GM12878 (cell line): ENCODE measurements around the gene KNSTRN. TPM values are rescaled to one million over a fixed set of nuclear protein-coding genes. Genes with fewer than 3 reads are reported as not detected.

Source experiments
- ATAC-seq: fragments of 200-7000 bp; cut with Tn5 transposase; 3 replicates; pipeline ENCODE4 v1.9.1; 2020; ENCODE audit warnings: mild to moderate bottlenecking, moderate library complexity
- BruUV-seq: library from RNA; stranded (reverse); fragments of 400-500 nt; replicated peaks from 2 replicates; lab custom pipeline; 2021; lab: Mats Ljungman, UMichigan
- CTCF ChIA-PET: fragments of 300-600 bp; sonication (Branson Sonifier 250); formaldehyde crosslinking; extraction: SDS; loops from one replicate; lab custom pipeline; 2021; ENCODE audit warnings: inconsistent platforms; lab: Yijun Ruan, JAX
- POLR2A ChIA-PET: fragments of 350-600 bp; formaldehyde crosslinking; extraction: SDS; loops from one replicate; lab custom pipeline; 2021; ENCODE audit warnings: inconsistent platforms; lab: Charles Lee
- RAD21 ChIA-PET: fragments of 300-600 bp; sonication (Branson Sonifier 250); formaldehyde crosslinking; loops from one replicate; lab custom pipeline; 2023; ENCODE audit warnings: antibody characterized with exemption; ENCODE audit not compliant: unreplicated experiment; lab: Charles Lee
- SMC1A ChIA-PET: fragments of 300-600 bp; sonication (Branson Sonifier 250); formaldehyde crosslinking; loops from one replicate; lab custom pipeline; 2023; ENCODE audit not compliant: unreplicated experiment, uncharacterized antibody; lab: Charles Lee
- DNase-seq: peaks from one replicate; pipeline ENCODE4 v3.0.0-alpha.2; 2011; ENCODE audit warnings: low read depth, low spot score
- FAIRE-seq: peaks from 3 replicates; lab custom pipeline; 2011; peaks lifted over from hg19 to GRCh38; lab: Jason Lieb, UNC
- H2AFZ ChIP-seq: 2 replicates; pipeline ENCODE4 v1.6.0; 2011; ENCODE audit warnings: low read depth, low read length, control low read depth; ENCODE audit not compliant: control insufficient read depth
- H3K27ac ChIP-seq: 2 replicates; pipeline ENCODE4 v1.5.1; 2011; ENCODE audit warnings: control low read depth; ENCODE audit not compliant: control insufficient read depth, insufficient read depth
- H3K27me3 ChIP-seq, 2 experiments: replicated peaks in 1 of 2; 2 replicates each; pipeline versions ENCODE4 v1.6.0 to v1.6.1; 2011; ENCODE audit warnings: low read length in 1 of 2; ENCODE audit not compliant: control insufficient read depth in 2 of 2, insufficient read depth in 2 of 2
- H3K36me3 ChIP-seq, 2 experiments: 2 replicates each; pipeline ENCODE4 v1.5.1; 2011; ENCODE audit warnings: low read length in 1 of 2; ENCODE audit not compliant: control insufficient read depth in 2 of 2, insufficient read depth in 2 of 2
- H3K4me1 ChIP-seq: 2 replicates; pipeline ENCODE4 v1.6.1; 2011; ENCODE audit warnings: mild to moderate bottlenecking, low read length, moderate library complexity, mixed read lengths; ENCODE audit not compliant: control insufficient read depth, insufficient read depth
- H3K4me2 ChIP-seq: 2 replicates; pipeline ENCODE4 v1.6.0; 2011; ENCODE audit warnings: control low read depth; ENCODE audit not compliant: control insufficient read depth, insufficient read depth
- H3K4me3 ChIP-seq: fragments of 200-600 bp; sonication (generic); 2 replicates; pipeline ENCODE4 v1.5.1; 2016
- H3K79me2 ChIP-seq: 2 replicates; pipeline ENCODE4 v1.6.0; 2011; ENCODE audit warnings: low read length; ENCODE audit not compliant: control insufficient read depth, insufficient read depth
- H3K9ac ChIP-seq: 2 replicates; pipeline ENCODE4 v1.8.0; 2011; ENCODE audit warnings: low read length, control low read depth, mixed read lengths; ENCODE audit not compliant: control insufficient read depth, insufficient read depth
- H3K9me3 ChIP-seq: replicated peaks from 3 replicates; pipeline ENCODE4 v1.5.1; 2011; ENCODE audit warnings: mild to moderate bottlenecking, low read length; ENCODE audit not compliant: control insufficient read depth, insufficient read depth
- H4K20me1 ChIP-seq: 2 replicates; pipeline ENCODE4 v1.6.0; 2011; ENCODE audit not compliant: control insufficient read depth, insufficient read depth
- ASH2L ChIP-seq: fragments of 300-600, 200-600 bp; sonication (generic); IDR thresholded peaks from 2 replicates; pipeline ENCODE4 v1.6.1; 2017; ENCODE audit warnings: low read depth, mild to moderate bottlenecking, borderline replicate concordance
- BACH1 ChIP-seq: fragments of 450-650 bp; IDR thresholded peaks from 2 replicates; pipeline ENCODE4 v1.6.1; 2017; ENCODE audit warnings: mild to moderate bottlenecking, borderline replicate concordance
- CHD4 ChIP-seq: fragments of 200-600 bp; sonication (generic); IDR thresholded peaks from 2 replicates; pipeline ENCODE4 v1.6.1; 2016; ENCODE audit warnings: mild to moderate bottlenecking
- EED ChIP-seq: sonication (generic); IDR thresholded peaks from 2 replicates; pipeline ENCODE4 v1.6.1; 2016; ENCODE audit warnings: antibody characterized with exemption, low read depth
- ELK1 ChIP-seq: IDR thresholded peaks from 2 replicates; pipeline ENCODE4 v1.6.1; 2012; ENCODE audit warnings: low read depth, low read length, improper control_type of control experiment
- EP300 ChIP-seq, 2 experiments: fragments of 150-350 bp in 1 of 2; IDR thresholded peaks; 2 replicates each; pipeline ENCODE4 v1.6.1; 2011 to 2012; ENCODE audit warnings: low read depth in 2 of 2, low read length in 2 of 2, borderline replicate concordance in 1 of 2, improper control_type of control experiment in 1 of 2, inconsistent platforms in 1 of 2; ENCODE audit not compliant: control insufficient read depth in 1 of 2
- IRF4 ChIP-seq: IDR thresholded peaks from 2 replicates; pipeline ENCODE4 v1.6.1; 2011; ENCODE audit warnings: low read depth, low read length
- MYB ChIP-seq: fragments of 150-350 bp; IDR thresholded peaks from 2 replicates; pipeline ENCODE4 v1.6.1; 2014; ENCODE audit warnings: mild to moderate bottlenecking, low read depth, low read length, borderline replicate concordance
- NR2F1 ChIP-seq: fragments of 450-650 bp; conservative IDR thresholded peaks from 2 replicates; pipeline ENCODE4 v1.6.1; 2017; ENCODE audit warnings: mild to moderate bottlenecking
- SMAD1 ChIP-seq: fragments of 450-650 bp; IDR thresholded peaks from 2 replicates; pipeline ENCODE4 v1.6.1; 2018; ENCODE audit warnings: mild to moderate bottlenecking, low read depth; ENCODE audit not compliant: partially characterized antibody
- SMC3 ChIP-seq: IDR thresholded peaks from 2 replicates; pipeline ENCODE4 v1.6.1; 2011; ENCODE audit warnings: low read length, improper control_type of control experiment, borderline replicate concordance
- SP1 ChIP-seq: IDR thresholded peaks from one replicate; pipeline ENCODE4 v1.6.1; 2011; ENCODE audit warnings: low read depth, low read length
- ZNF24 ChIP-seq: fragments of 450-650 bp; IDR thresholded peaks from 2 replicates; pipeline ENCODE4 v1.6.1; 2017; ENCODE audit warnings: antibody characterized with exemption, mild to moderate bottlenecking
- WGBS: methylation state at CpG from one replicate; pipeline ENCODE4 v1.1.6; 2016; ENCODE audit warnings: low lambda C conversion rate; ENCODE audit not compliant: insufficient replicate concordance, insufficient coverage; ENCODE audit errors: missing lambda C conversion rate; 5-methylcytosine and 5-hydroxymethylcytosine counted together
- in situ Hi-C: fragments of 300-500 bp; cut with MboI; formaldehyde crosslinking; loops from 9 replicates; pipeline ENCODE4 v1.14.3; 2018; ENCODE audit warnings: mixed read lengths
- intact Hi-C: fragments of 100-400 bp; cut with micrococcal nuclease; formaldehyde crosslinking; loops from one replicate; pipeline ENCODE4 v1.14.2; 2022; ENCODE audit not compliant: unreplicated experiment
- polyA plus RNA-seq, 11 experiments: library from polyadenylated mRNA; depleted of rRNA in 4 of 11; unstranded in 6 of 11; stranded (reverse) in 5 of 11; fragments of >200 nt; fragmentation: Nextera tagmentation in 4 of 11; fragmentation: Illumina TruSeq in 1 of 11; extraction: Ambion mirVana in 4 of 11; extraction: Trizol in 1 of 11; gene quantifications; 1 replicate in 1 of 11; 2 replicates in 10 of 11; pipeline versions ENCODE4 v1.2.1 to v1.2.3, GENCODE V29; 2011 to 2016; ENCODE audit warnings: inconsistent platforms in 2 of 11, missing spikeins in 2 of 11, low read depth in 1 of 11
- total RNA-seq, 4 experiments: library from RNA; depleted of rRNA in 3 of 4; stranded (reverse); fragments of >200 nt in 3 of 4; fragmentation: Illumina TruSeq in 1 of 4; extraction: Trizol in 1 of 4; gene quantifications; 2 replicates each; pipeline versions ENCODE4 v1.2.1 to v1.2.3, GENCODE V29; 2013 to 2021

The KNSTRN gene
- total and polyA plus RNA-seq, 10 of the 15 experiments (the other 5 are each of a cell fraction or from before 2014, with no cell fraction given), result 30.3 to 72.1 (median 47.1) TPM

- intact Hi-C loops, result loop anchor here (10.0 kb wide), 1 partner anchor 156 kb away; no protein-coding TSS in a partner anchor
- no TSS peak for BruUV-seq
- in situ Hi-C loops, result loop anchor here (5.0 kb wide), 1 partner anchor 74 kb away; no protein-coding TSS in a partner anchor
- 22% methylated on average over 5 of the region's 5 CpGs for WGBS
- Histone ChIP-seq H3K79me2 (no peaks in the 10 kb centered on the region), H3K4me1 (no peaks in the 10 kb centered on the region), H2AFZ (no peak overlapping the region), H3K9me3 (no peaks in the 10 kb centered on the region), H4K20me1 (no peaks in the 10 kb centered on the region), H3K27me3 (peaks cover 0 to 2% of the 10 kb centered on the region in 2 experiments; a peak in 1 of 4 replicates), H3K36me3 (no peaks in the 10 kb centered on the region), H3K4me3 (no peak overlapping the region), H3K27ac (no peak overlapping the region), H3K4me2 (no peak overlapping the region), H3K9ac (no peak overlapping the region)
- ChIA-PET SMC1A (no interaction called here), POLR2A (no interaction called here), RAD21 (no interaction called here), CTCF (interaction anchor here (0.5 to 2.0 kb wide), 3 partner anchors 10 to 72 kb away, joined by 3 to 6 read pairs (median 3); no protein-coding TSS in a partner anchor)
- ATAC-seq (no peak), DNase-seq (no peak), FAIRE-seq (no peak)
- TF ChIP-seq SMC3 (no peak), SMAD1 (no peak), EED (no peak), ZNF24 (no peak), EP300 (IDR thresholded peaks at IDR 0.05; ENCODE audit: borderline replicate concordance in 1 of 2, control insufficient read depth in 1 of 2, low read depth in 2 of 2, low read length in 2 of 2) (no peak), IRF4 (no peak), CHD4 (no peak), ELK1 (no peak), BACH1 (no peak), ASH2L (no peak), NR2F1 (no peak), SP1 (no peak), MYB (no peak)
Measured at GRCh38 chr15:40348474-40348870, 34.0 kb upstream of the KNSTRN start.
